BE2C (cell line): ENCODE data around the gene BBS5.

Source experiments
- DNase-seq: peaks from one replicate; pipeline ENCODE4 v3.0.0-alpha.2; 2020
- H3K27me3 ChIP-seq: fragments of 250-450 bp; sonication (Bioruptor Pico); 2 replicates; pipeline ENCODE4 v1.5.1; 2020; ENCODE audit warnings: mild to moderate bottlenecking
- H3K36me3 ChIP-seq: fragments of 250-450 bp; sonication (Bioruptor Pico); 2 replicates; pipeline ENCODE4 v1.5.1; 2020; ENCODE audit warnings: mild to moderate bottlenecking
- H3K4me1 ChIP-seq: fragments of 250-450 bp; sonication (Bioruptor Pico); 2 replicates; pipeline ENCODE4 v1.5.1; 2020
- H3K4me3 ChIP-seq: 2 replicates; pipeline ENCODE4 v1.5.1; 2011; ENCODE audit warnings: low read depth, low read length
- H3K9me3 ChIP-seq: fragments of 250-450 bp; sonication (Bioruptor Pico); 2 replicates; pipeline ENCODE4 v1.5.1; 2020
- TF ChIP-seq, protein P1 (sequence below): IDR thresholded peaks from 2 replicates; pipeline ENCODE4 v1.5.1; 2012; ENCODE audit warnings: mild to moderate bottlenecking, low read depth, low read length

Gene BBS5

DNA sequence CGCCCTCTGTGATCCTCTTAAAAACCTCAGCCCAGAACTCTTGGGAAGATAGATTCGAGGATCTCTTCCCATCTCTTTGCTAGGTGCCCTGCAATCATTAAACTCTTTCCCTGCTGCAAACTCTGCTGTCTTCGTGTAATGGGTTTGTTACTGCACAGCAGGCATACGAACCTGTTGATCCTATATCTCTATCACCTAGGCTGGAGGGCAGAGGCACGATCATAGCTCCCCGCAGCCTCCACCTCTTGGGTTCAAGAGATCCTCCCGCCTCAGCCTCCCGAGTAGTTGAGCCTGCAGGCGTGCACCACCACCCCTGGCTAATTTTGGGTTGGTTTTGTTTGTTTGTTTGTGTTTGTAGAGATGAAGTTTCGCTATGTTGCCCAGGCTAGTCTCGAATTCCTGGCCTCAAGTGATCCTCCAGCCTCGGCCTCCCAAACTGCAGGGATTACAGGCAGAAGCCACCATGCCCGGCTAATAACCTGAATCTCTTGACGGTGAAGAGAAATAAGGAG is 493 bp upstream of the BBS5 start:
- Histone ChIP-seq H3K27me3 (no peaks in the 10 kb centered on the region), H3K4me1 (no peaks in the 10 kb centered on the region), H3K9me3 (no peaks in the 10 kb centered on the region), H3K36me3 (no peaks in the 10 kb centered on the region), H3K4me3 (peak overlapping the region; percentile 68)
- TF ChIP-seq, protein P1, sequence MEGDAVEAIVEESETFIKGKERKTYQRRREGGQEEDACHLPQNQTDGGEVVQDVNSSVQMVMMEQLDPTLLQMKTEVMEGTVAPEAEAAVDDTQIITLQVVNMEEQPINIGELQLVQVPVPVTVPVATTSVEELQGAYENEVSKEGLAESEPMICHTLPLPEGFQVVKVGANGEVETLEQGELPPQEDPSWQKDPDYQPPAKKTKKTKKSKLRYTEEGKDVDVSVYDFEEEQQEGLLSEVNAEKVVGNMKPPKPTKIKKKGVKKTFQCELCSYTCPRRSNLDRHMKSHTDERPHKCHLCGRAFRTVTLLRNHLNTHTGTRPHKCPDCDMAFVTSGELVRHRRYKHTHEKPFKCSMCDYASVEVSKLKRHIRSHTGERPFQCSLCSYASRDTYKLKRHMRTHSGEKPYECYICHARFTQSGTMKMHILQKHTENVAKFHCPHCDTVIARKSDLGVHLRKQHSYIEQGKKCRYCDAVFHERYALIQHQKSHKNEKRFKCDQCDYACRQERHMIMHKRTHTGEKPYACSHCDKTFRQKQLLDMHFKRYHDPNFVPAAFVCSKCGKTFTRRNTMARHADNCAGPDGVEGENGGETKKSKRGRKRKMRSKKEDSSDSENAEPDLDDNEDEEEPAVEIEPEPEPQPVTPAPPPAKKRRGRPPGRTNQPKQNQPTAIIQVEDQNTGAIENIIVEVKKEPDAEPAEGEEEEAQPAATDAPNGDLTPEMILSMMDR = no peak
- no peak for DNase-seq

DNA sequence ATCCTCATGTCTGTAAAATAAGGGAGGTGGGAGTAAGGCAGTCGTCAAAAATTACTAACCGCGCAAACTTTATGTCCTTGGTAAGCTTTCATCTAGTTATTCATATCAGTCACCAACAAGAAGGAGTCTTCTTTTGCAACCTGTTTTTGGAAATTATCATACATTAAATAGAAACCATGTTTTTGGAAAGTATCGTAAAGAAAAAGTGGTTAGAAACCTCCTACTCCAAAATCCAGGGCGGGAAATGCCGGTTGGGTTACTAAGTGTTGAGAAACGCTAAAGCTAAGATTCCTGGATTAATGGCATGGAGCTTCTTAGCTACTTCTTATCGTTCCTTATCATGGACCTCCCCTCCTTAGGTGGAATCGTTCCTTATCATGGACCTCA is 778 bp downstream of the BBS5 start:
- DNase-seq = no peak
- no peaks in the 10 kb centered on the region for H3K4me1 ChIP-seq
- no peaks in the 10 kb centered on the region for H3K36me3 ChIP-seq
- TF ChIP-seq, protein P1 = no peak
- H3K27me3 ChIP-seq = no peaks in the 10 kb centered on the region
- H3K4me3 ChIP-seq = peak overlapping the region; percentile 68
- H3K9me3 ChIP-seq = no peaks in the 10 kb centered on the region

DNA sequence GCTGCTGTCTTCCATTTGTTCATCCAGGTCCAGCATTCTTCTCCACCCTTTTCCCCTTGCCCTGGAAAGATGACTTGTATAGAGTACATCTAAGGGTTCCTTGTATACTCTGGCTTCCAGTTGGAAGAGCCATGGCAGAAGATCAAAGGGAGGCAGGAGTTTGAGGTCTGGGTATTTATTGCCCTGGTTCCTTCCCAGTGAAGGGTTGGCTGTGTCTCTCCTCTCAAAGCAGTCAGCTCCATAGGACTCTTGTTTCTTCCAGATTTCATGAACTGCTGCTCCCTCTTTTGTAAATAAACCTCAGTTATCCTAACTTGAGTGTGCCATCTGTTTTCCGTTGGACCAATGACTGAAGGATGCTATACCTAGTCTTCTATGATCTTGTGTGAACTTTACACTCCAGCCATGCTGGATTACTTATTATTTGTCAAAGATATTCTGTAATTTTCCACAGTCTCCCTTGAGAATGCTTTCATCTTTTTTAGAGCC is 6.4 kb downstream of the BBS5 start:
- DNase-seq = no peak
- Histone ChIP-seq H3K4me3 (no peak overlapping the region), H3K9me3 (no peaks in the 10 kb centered on the region), H3K4me1 (no peaks in the 10 kb centered on the region), H3K27me3 (no peaks in the 10 kb centered on the region), H3K36me3 (no peaks in the 10 kb centered on the region)
- TF ChIP-seq, protein P1 = no peak

DNA sequence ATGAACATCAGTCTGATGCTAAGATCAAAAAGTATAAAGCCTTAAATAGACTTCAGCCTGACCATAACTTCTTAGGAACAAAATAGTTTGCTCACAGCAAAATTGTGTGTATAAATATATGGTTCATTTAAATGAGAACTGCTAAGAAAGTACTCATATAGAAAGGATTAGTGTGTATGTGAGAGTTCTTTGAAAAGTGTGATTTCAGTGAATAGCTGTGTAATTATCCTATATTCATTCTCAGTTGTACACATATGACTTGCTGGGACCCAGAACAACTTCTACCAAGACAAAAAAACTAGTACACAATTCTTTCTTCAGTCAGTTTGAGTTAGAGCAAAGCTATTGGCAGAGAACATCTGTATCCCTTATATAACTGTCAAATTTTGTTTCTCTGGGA is 7.2 kb downstream of the BBS5 start:
- no peaks in the 10 kb centered on the region for H3K9me3 ChIP-seq
- H3K4me3 ChIP-seq = no peak overlapping the region
- no peaks in the 10 kb centered on the region for H3K27me3 ChIP-seq
- H3K4me1 ChIP-seq = no peaks in the 10 kb centered on the region
- H3K36me3 ChIP-seq = no peaks in the 10 kb centered on the region
- no peak for DNase-seq
- TF ChIP-seq, protein P1 = no peak

DNA sequence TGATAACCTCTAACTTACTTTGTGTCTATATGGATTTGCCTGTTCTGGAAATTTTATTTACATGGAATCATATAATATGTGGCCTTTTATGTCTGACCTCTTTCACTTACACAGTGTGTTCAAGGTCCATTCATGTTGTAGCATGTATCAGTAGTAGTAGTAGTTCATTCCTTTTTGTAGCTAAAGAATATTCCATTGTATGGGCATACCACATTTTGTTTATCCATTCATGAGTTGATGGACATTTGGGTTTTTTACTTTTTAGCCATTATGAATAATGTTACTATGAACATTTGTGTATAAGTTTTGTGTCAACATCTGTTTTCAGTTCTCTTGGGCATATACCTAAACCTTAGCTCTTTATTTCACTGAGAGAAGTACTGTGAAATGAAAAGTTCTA is 11.5 kb downstream of the BBS5 start:
- no peaks in the 10 kb centered on the region for H3K27me3 ChIP-seq
- no peak overlapping the region for H3K4me3 ChIP-seq
- no peaks in the 10 kb centered on the region for H3K36me3 ChIP-seq
- no peak for DNase-seq
- no peaks in the 10 kb centered on the region for H3K4me1 ChIP-seq
- H3K9me3 ChIP-seq = no peaks in the 10 kb centered on the region
- TF ChIP-seq, protein P1 = no peak

DNA sequence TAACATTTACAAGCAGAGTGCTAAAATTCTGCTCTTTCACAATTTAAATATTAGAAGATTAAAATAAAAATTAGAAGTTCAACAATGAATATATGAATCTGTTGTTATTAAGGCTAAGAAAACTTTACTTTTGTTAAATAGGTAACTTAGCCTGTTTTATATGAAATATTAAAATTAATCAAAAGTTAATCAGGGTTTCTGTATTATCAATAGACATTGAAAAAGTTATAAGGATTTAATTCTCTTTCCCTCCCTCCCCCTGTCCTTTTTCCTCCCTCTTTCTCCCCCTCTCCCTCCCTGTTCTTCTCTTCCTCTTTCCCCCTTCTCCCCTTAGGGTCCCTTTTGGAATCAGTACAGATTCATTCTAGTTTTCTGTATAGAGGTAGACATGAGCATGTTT is 12.1 kb downstream of the BBS5 start:
- TF ChIP-seq, protein P1 = no peak
- no peak for DNase-seq
- H3K4me1 ChIP-seq = no peaks in the 10 kb centered on the region
- H3K9me3 ChIP-seq = no peaks in the 10 kb centered on the region
- H3K36me3 ChIP-seq = no peaks in the 10 kb centered on the region
- no peaks in the 10 kb centered on the region for H3K27me3 ChIP-seq
- H3K4me3 ChIP-seq = no peak overlapping the region
